Measurements from ENCODE around the gene SPTBN4.
"Not testable (repeated sequence)": the region's sequence is repeated elsewhere in the genome, so short reads cannot be mapped to it uniquely, and the experiment has no call there.

Gene SPTBN4

DNA sequence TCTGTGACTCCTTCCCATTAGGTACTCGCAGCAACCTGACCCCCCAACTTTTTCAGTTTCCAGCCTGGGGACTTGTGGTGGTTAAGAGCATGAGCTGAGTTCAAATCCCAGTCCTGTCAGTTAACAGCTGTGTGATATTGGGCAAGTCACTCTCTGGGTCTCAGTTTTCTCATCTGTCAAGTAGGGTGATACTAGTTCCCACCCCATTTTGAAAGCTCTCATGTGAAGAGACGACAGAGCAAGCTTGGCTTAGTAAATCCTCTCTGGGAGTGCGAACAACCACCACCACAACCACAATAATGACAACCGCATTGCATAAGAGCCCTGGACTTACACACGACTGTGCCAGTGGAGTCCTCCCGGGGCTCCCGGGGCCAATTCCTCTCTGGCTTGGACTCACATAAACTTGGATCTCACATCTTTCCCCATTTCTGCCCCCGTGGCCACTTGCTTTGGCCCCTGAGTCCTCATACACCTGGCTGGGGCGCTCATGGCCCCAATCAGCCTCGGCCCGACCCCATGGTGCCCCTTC, 1.7 kb upstream of the SPTBN4 start:
- DNase-seq (ENCODE audit: low read depth), result no peak

DNA sequence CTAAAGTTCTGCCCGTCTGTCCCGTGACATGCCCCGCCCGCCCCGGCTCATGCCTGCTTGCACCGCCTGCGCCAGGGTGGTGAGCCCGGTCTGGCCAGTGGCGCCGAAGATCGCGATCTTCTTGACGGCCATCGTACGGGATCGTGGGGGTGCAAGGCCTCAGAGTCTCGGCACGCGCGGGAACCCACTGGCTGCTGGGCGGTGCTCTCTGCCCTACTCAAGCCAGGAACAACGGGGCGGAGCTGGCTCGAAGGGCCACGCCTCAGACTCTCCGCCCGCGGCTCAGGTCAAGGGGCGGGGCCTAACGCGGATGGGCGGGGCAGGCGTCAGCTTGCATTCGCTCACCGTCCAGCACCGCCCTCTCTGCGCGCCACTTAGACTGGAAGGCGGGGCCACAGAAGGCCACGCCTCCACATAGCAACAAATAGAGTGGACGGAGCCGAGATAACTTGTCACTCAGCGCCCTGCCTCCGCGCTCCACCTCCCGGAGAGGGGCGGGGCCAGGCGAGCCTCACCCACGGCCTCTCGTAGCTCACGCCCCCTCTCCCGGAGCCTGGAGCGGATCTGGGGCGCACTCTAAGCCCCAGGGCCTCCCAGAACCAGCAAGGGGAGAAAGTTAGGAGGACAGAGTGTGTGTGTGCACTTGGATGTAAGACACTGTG, 1.1 kb upstream of the SPTBN4 start, which contains the start of gene BLVRB:
Gene BLVRB, minus strand, starts transcription at position 189 of the 662 bp plus-strand sequence. Its CDS starts 57 bp downstream, at position 132.
- peak; percentile 98 for DNase-seq (ENCODE audit: low read depth)

DNA sequence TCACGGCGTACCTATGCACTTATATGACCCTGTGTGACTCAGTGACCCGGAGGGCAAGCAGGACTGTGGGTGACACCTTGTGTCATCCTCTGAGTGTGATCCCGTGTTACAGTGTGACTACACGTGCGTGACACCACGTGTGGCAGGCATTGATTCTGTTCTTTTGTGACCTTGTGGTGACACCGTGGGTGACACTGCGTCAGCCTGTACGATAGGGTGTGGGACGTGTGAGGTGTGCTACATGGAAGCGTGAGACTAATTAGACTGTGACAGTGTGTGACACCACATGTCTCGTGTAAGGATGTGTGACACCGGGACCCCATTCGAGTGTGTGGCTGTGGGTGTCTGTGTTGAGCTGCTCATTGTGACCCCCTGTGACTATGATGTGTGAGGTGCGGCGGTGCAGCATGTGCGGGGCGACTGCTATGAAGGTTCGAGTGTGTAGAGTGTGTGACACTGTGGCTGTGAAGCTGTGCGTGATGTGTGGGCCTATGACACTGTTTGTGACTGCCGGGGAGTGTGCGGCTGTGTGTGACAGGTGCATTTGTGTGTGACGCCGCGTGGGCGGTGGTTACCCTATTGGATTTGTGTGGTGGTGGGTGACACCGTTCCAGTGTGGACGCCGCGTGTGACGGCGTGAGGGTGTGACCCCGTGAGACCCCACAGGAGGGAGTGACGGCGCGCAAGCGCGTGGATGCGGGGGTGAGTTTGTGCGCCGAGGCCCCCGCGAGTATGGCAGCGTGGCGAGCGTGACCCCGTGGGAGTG, 399 bp upstream of the SPTBN4 start:
- peak; percentile 47 for DNase-seq (ENCODE audit: low read depth)

DNA sequence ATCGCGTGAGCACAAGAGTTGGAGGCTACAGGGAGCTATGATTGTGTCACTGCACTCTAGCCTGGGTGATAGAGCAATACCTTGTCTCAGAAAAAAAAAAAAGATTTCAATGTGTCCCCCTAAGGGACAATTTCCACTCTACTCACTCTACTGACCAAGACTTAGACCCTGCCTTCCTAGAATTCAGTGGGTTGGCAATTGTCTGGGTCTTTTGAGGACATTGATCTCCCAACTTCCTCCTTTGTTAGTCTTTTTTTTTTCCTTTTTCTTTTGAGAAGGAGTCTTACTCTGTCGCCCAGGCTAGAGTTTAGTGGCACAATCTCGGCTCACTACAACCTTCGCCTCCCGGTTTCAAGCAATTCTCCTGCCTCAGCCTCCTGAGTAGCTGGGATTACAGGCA, 2.2 kb downstream of the SPTBN4 start:
- no peak for DNase-seq (ENCODE audit: low read depth)

DNA sequence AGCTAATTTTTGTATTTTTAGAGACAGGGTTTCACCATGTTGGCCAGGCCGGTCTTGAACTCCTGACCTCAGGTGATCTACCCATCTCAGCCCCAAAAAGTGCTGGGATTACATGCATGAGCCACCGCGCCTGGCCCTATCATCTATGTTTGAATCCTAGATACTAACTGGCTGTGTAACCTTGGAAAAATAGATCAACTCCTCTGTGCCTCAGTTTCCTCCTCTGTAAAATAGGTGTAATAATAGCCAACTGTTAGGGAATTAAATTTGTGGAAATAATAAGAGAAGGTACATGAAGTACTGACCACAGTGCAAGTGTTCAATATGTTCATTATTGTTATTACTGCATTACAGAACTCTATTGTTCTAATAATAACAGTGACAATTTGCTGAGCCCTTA, 4.3 kb downstream of the SPTBN4 start:
- DNase-seq (ENCODE audit: low read depth), result no peak

DNA sequence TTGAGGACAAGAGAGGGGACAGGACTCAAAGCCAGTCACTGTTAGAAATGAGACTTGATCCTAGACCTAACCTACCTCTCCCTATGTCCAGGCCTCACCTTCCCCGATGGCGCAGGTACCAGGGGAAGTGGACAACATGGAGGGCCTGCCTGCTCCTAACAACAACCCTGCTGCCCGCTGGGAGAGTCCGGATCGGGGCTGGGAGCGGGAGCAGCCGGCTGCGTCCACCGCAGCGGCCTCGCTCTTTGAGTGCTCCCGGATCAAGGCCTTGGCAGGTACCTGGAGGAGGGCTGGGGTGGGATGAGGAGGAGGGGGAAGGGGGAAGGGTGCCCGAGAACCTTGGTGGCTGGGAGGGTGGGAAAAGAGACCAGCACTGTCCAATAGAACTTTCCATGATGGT, 5.7 kb downstream of the SPTBN4 start:
- no peak for DNase-seq (ENCODE audit: low read depth)

DNA sequence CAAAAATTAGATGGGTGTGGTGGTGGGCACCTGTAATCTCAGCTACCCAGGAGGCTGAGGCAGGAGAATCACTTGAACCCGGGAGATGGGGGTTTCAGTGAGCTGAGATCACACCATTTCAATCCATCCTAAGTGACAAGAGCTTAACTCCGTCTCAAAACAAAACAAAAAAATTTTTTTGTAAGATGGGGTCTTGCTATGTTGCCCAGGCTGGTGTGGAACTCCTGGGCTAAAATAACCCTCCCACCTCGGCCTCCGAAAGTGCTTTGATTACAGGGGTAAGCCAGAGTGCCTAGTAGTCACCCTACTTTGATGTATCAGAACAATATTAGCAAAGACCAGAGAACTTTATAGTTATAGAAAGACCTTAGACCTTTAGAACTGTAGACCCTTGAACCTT, 7.9 kb downstream of the SPTBN4 start:
- DNase-seq (ENCODE audit: low read depth), result no peak

DNA sequence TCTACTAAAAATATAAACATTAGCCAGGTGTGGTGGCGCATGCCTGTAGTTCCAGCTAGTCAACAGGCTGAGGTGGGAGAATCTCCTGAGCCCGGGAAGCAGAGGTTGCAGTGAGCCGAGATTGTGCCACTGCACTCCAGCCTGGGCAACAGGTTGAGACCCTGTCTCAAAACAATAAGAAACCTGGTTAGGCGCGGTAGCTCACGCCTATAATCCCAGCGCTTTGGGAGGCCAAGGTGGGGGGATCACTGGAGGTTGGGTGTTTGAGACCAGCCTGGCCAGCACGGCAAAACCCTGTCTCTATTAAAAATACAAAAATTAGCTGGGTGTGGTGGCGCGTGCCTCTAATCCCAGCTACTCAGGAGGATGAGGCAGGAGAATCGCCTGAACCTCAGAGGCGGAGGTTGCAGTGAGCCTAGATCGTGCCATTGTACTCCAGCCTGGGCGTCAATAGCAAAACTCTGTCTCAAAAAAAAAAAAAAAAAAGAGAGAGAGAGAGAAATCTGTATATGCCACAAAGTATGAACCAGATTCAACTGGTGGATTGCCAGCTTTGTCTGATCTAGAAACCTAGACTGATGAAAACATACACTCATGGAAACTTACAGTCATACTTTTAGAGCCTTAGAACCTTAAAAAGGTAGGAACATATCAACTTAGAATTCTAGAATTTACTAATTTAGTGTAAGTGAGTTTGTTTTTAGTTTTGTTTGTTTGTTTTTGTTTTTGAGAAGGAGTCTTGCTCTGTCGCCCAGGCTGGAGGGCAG, 9.3 kb downstream of the SPTBN4 start:
- DNase-seq (ENCODE audit: low read depth), result not testable (repeated sequence)

DNA sequence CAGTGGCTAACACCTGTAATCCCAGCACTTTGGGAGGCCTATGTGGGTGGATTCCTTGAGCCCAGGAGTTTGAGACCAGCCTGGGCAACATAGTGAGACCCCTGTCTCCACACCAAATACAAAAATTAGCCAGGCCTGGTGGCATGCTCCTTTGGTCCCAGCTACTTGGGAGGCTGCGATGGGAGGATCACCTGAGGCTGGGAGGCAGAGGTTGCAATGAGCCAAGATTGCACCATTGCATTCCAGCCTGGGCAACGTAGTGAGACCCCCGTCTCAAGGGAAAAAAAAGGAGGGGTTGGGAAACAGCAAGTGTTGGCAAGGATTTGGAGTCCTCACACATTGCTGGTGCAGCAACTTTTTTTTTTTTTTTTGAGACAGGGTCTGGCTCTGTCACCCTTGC, 19.2 kb downstream of the SPTBN4 start:
- DNase-seq (ENCODE audit: low read depth), result no peak

DNA sequence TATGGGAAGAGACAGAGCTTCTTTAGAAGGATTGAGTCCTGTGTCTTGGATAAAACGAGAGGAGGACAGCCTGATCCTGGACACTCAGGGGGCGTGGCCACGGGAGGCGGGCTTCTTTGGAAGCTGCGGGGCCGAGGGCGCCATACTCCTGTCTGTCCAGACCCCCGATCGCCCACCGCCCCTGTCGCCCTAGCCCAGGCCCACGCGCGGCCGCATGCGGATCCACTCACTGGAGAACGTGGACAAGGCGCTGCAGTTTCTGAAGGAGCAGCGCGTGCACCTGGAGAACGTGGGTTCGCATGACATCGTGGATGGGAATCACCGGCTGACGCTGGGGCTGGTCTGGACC, 23.1 kb downstream of the SPTBN4 start:
- no peak for DNase-seq (ENCODE audit: low read depth)

DNA sequence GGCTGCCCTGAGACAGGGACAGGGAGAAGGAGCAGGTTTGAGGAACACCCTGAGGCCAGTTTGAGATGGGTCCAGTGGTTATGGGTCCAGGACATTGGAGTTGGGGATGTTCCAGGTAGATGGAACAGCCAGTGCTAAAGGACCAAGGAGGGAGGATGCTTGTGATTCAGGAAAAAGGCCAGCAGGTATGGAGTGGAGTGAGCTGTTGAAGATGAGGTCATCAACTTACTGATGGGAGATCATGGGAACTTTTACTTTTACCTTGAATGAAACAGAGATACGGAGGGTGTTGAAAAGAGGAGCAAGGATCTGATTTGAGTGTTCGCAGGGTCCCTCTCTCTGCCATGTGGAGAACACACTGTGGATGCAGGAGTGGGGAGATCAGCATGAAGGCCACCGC, 25.5 kb downstream of the SPTBN4 start:
- no peak for DNase-seq (ENCODE audit: low read depth)

DNA sequence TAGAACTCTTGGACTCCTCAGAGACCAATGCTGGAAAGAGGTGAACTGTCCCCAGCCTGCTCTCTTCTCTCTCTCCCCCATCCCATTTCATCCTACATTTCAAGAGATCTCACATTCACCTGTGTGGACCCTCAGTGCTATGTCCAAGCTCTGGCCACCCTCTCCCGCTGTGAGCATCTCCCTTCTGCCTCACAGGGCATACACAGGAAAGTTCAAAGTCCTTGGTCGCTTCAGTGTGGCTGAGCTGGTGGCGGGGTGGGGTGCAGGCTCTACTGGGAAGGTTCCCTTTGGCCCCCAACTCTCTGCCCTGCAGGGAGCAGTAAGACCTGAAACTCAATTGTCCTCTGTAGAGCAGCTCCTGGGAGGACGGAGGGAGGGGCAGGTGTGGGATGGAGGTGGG, 27.0 kb downstream of the SPTBN4 start:
- DNase-seq (ENCODE audit: low read depth), result no peak

DNA sequence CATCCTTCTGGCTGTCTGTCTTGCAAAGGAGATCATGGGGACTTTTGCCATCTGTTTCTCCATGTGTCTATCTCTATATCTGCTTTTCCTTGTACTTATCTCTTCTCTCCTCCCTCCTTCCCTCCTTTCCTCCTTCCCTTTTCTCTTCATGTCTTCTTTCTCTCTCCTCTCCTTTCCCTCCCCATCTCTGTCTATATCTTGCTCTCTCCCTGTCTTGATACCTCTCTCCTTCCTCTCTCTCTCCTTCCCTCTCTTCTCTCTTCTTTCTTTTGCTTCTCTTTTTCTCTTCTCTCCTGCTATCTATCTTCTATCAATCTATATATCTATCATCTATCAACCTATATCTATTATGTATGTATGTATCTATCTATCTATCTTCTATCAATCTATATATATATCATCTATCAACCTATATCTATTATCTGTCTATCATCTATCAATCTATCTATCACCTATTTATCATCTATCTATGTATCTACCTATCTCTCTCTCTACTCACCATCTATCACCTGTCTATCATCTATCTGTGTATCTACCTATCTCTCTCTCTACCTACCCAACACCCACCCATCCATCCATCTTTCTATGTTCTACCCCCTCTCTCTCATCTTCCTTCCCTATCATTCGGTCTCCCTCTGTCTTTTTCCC, 27.5 kb downstream of the SPTBN4 start:
- DNase-seq (ENCODE audit: low read depth), result no peak

DNA sequence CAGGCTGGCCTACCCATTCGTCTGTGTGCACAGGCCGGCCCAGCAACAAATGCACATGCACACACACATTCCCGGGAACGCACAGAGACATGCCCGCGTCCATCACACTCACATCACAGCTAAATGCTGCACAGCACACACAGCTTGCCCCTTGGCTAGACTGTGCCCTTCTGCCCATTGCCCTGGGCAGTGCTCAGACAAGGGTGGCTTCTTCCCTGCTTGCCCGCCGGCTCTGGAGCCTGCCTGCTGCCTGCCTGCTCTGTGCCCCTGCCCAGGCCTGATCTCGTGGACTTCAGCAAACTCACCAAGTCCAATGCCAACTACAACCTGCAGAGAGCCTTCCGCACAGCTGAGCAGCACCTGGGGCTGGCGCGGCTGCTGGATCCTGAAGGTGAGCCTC, 30.4 kb downstream of the SPTBN4 start:
- no peak for DNase-seq (ENCODE audit: low read depth)

DNA sequence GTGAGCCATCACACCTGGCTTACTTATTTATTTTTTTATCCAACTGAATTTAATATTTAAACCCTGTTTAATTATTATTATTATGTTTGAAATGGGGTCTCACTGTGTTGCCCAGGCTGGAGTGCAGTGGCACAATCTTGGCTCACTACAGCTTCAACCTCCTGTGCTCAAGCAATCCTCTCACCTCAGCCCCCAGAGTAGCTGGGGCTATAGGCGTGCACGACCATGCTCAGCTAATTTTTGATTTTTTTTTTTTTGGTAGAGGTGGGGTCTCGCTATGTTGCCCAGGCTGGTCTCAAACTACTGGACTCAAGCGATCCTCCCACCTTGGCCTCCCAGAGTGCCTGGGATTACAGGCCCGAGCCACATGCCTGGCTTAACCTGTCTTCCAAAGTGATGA, 32.5 kb downstream of the SPTBN4 start:
- no peak for DNase-seq (ENCODE audit: low read depth)

DNA sequence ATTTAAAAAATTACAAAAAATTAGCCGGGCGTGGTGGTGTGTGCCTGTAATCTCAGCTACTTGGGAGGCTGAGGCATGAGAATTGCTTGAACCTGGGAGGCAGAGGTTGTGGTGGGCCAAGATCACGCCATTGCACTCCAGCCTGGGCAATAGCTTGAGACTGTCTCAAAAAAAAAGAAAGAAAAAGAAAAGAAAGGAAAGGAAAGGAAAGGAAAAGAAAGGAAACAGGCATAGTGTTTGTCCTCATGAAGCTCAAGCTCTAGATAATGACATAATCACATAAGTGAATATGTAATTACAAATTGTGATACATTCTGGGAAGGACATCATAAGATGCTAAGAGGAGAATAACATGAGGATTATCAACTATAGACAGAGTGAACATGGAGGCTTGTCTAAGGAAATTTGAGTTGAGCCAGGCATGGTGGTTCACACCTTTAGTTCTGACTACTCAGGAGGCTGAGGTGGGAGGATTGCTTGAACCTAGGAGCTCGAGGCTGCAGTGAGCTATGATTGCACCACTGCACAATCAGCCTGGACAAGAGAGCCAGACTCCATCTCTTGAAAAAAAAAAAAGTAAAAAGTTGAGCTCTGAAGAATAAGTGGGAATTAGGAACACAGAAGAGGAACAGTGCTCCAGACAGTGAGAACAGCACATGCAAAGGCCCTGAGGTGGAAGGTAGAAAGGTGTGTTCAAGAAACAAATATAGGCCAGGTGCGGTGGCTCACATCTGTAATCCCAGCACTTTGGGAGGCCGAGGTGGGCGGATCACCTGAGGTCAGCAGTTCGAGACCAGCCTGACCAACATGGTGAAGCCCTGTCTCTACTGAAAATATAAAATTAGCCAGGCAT, 34.1 kb downstream of the SPTBN4 start:
- DNase-seq (ENCODE audit: low read depth), result not testable (repeated sequence)

DNA sequence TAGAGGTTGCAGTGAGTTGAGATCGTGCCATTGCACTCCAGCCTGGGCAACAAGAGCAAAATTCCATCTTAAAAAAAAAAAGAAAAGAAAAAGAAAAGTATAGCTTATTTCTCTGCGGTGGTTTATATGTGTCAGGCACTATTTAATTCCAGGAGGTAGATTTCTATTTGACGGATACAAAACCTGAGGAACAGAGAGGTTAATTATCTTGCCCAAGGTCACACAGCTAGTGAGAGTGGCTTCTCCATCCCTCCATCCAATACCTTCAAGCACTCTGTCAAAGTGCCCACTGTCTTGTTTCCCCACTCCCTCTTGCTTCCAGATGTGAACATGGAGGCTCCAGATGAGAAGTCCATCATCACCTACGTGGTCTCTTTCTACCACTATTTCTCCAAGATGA, 34.8 kb downstream of the SPTBN4 start:
- no peak for DNase-seq (ENCODE audit: low read depth)

DNA sequence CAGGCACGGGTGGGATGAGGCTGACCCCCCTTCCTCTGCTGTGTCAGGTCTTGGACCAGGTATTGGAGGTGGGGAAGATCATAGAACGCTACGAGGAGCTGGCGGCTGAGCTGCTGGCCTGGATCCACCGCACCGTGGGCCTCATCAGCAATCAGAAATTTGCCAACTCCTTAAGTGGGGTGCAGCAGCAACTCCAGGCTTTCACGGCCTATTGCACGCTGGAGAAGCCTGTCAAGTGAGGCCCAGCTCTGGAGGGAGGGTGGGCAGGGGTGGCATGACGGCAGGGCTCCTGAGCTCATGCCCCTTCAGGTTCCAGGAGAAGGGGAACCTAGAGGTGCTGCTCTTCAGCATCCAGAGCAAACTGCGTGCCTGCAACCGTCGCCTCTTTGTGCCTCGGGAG, 35.3 kb downstream of the SPTBN4 start:
- DNase-seq (ENCODE audit: low read depth), result no peak

DNA sequence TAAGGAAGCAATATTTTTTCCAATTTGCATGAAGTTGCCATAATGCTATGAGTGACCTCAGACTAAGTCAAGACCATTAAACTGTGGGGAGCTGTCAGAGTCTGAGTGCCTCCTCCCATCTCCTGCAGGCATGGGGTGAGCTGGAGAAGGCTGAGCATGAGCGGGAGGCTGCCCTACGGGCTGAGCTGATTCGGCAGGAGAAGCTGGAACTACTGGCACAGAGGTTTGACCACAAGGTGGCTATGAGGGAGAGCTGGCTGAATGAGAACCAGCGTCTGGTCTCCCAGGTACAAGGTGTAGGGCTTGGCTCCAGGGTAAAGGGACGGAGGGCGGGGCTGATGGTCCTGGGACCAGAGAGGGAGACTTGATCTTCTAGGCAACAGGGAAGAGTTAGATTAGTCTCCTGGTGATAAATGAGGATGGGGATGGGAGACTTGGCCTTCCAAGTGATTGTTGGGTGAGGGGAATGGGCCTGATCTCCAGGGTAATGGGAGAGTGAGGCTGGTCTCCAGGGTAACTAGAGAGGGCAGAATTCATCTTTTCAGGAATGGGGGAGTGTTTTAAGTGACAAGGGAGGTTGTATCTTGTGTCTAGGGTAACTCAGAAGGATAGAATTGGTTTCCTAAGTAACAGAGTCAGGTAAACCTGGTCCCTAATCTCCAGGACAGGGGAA, 36.0 kb downstream of the SPTBN4 start:
- no peak for DNase-seq (ENCODE audit: low read depth)

DNA sequence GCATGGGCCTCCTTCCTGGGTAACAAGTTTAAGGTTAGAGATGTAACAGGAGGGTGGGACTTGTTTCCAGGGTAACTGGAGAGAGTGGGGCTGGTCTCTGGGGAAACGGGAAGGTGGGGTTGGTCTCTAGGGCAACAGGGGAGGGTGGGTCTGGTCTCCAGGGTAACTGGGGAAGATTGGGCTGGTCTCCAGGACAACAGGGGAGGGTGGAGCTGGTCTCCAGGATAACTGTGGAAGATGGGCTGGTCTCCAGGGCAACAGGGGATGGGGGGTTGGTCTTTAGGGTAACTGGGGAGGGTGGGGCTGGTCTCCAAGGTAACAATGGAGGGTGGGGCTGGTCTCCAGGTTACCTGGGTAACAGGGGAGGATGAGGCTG, 36.5 kb downstream of the SPTBN4 start:
- DNase-seq (ENCODE audit: low read depth), result no peak

DNA sequence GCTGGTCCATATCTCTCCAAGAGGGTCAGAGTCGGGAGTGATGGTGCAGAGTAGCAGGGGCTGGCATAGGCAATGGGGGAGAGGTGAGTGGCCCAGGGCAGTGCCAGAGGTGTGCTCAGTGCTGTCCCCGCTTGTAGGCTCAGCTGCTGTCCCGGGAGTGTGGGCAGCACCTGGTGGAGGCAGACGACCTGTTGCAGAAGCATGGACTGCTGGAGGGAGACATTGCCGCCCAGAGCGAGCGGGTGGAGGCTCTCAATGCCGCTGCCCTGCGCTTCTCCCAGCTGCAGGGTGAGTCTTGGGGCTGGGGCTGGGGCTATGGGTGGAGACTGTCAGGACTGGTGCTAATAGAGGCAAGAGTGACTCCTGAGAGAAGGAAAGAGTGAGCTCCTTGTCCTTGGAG, 39.3 kb downstream of the SPTBN4 start:
- no peak for DNase-seq (ENCODE audit: low read depth)

Measured in stimulated activated CD8-positive, alpha-beta memory T cell treated with anti-CD3 and anti-CD28 coated beads, Interleukin-12 subunit alpha, Interleukin-12 subunit beta, amount 100 ng/mL, for 1 hour (primary cell).